ENCODE measurements around the gene SSMEM1.

DNA sequence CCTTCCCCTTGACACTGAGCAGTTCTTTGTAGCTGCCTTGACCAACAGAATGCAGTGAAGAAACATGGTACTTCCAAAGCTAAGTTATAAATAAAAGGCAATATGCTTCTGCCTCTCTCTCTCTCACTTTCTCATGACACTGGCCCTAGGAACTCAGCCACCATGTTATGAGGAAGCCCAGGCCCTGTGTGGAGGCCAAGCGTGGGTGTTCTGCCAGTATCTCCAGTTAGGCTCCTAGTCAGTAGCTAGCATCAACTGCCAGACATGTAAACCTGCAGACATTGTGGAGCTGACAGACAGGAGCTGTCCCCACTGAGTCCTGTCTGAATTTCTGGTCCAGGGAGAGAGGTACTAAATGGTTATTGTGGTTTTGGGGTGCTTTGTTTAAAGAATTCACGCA is 47.6 kb upstream of the SSMEM1 start:
- TF ChIP-seq JUND (IDR thresholded peaks at IDR 0.05; ENCODE audit: borderline replicate concordance, low read depth, low read length) (no peak), JUND (tag; IDR thresholded peaks at IDR 0.05; ENCODE audit: borderline replicate concordance, low read depth, low read length) (no peak), STAT5B (CRISPR knock-in tag; IDR thresholded peaks at IDR 0.05) (no peak), E2F1 (CRISPR knock-in tag; IDR thresholded peaks at IDR 0.05) (no peak)
- TF ChIP-seq, protein P1, sequence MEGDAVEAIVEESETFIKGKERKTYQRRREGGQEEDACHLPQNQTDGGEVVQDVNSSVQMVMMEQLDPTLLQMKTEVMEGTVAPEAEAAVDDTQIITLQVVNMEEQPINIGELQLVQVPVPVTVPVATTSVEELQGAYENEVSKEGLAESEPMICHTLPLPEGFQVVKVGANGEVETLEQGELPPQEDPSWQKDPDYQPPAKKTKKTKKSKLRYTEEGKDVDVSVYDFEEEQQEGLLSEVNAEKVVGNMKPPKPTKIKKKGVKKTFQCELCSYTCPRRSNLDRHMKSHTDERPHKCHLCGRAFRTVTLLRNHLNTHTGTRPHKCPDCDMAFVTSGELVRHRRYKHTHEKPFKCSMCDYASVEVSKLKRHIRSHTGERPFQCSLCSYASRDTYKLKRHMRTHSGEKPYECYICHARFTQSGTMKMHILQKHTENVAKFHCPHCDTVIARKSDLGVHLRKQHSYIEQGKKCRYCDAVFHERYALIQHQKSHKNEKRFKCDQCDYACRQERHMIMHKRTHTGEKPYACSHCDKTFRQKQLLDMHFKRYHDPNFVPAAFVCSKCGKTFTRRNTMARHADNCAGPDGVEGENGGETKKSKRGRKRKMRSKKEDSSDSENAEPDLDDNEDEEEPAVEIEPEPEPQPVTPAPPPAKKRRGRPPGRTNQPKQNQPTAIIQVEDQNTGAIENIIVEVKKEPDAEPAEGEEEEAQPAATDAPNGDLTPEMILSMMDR (IDR thresholded peaks at IDR 0.05 in 2 of 3, conservative IDR thresholded peaks at IDR 0.05 in 1 of 3; ENCODE audit: insufficient read depth in 2 of 3, low read depth in 1 of 3, low read length in 3 of 3), result no peak
